Ascending aorta (tissue), 2 donors: ENCODE measurements around the gene STMND1. TPM values are rescaled to one million over a fixed set of nuclear protein-coding genes. Genes with fewer than 3 reads are reported as not detected.

Experiments used
- DNase-seq, 2 donors: peaks; one replicate each; pipeline ENCODE4 v3.0.0-alpha.2; 2019; ENCODE audit warnings: low spot score in 2 of 2
- H3K27ac ChIP-seq, 2 donors: fragments of 200-600 bp; sonication (generic); one replicate each; pipeline ENCODE4 v1.5.1; 2016 to 2017; ENCODE audit warnings: mild to moderate bottlenecking in 1 of 2
- H3K27me3 ChIP-seq: fragments of 200-600 bp; sonication (generic); one replicate; pipeline ENCODE4 v1.5.1; 2017
- H3K36me3 ChIP-seq, 2 donors: fragments of 200-600 bp; sonication (generic); one replicate each; pipeline ENCODE4 v1.5.1; 2016
- H3K4me1 ChIP-seq, 2 donors: fragments of 200-600 bp; sonication (generic); one replicate each; pipeline ENCODE4 v1.5.1; 2016 to 2017; ENCODE audit warnings: mild to moderate bottlenecking in 1 of 2
- H3K4me3 ChIP-seq, 2 donors: fragments of 200-600 bp; sonication (generic); one replicate each; pipeline ENCODE4 v1.5.1; 2016 to 2017; ENCODE audit warnings: mild to moderate bottlenecking in 1 of 2
- H3K9me3 ChIP-seq, 2 donors: fragments of 200-600 bp; sonication (generic); one replicate each; pipeline ENCODE4 v1.5.1; 2016
- CTCF ChIP-seq, 3 experiments: fragments of 200-600 bp in 2 of 3; fragments of 450-650 bp in 1 of 3; sonication (generic) in 2 of 3; IDR thresholded peaks; one replicate each; pipeline ENCODE4 v1.5.1; 2016 to 2019; ENCODE audit warnings: antibody characterized with exemption in 3 of 3, mild to moderate bottlenecking in 1 of 3, moderate library complexity in 1 of 3
- intact Hi-C: fragments of 100-400 bp; cut with DNase I; formaldehyde crosslinking; loops from one replicate; pipeline ENCODE4 v1.15.1; 2023
- total RNA-seq: library from RNA; depleted of rRNA; stranded (reverse); fragments of >200 nt; gene quantifications from one replicate; pipeline ENCODE4 v1.1.0, GENCODE V29; 2016

The STMND1 gene
- total RNA-seq, 1 donor from 2014 or later, result not detected

GRCh38 chr6:17152703-17153102 is 50.9 kb downstream of the STMND1 start:
- no peak for DNase-seq
- Histone ChIP-seq H3K9me3 (peaks cover 0 to 7% of the 10 kb centered on the region in 2 donors), H3K36me3 (no peaks in the 10 kb centered on the region), H3K27me3 (no peaks in the 10 kb centered on the region), H3K4me3 (no peak overlapping the region), H3K27ac (no peak overlapping the region), H3K4me1 (no peaks in the 10 kb centered on the region)
- TF ChIP-seq CTCF (IDR thresholded peaks at IDR 0.05), result no peak
- intact Hi-C loops, result no loop called here

GRCh38 chr6:17156112-17156921 is 54.5 kb downstream of the STMND1 start:
- DNase-seq, result peak in 1 of 2 donors; percentile 80
- TF ChIP-seq CTCF (IDR thresholded peaks at IDR 0.05), result peak; percentile 73 to 83 (median 79)
- intact Hi-C loops, result loop anchor here (1.0 to 2.0 kb wide), 2 partner anchors 428 to 648 kb away; no protein-coding TSS in a partner anchor

GRCh38 chr6:17156966-17157365 is 55.1 kb downstream of the STMND1 start:
- no peaks in the 10 kb centered on the region for H3K36me3 ChIP-seq
- no peak overlapping the region for H3K27ac ChIP-seq
- intact Hi-C loops, result loop anchor here (1.0 to 2.0 kb wide), 2 partner anchors 427 to 648 kb away; no protein-coding TSS in a partner anchor
- H3K4me1 ChIP-seq, result no peaks in the 10 kb centered on the region
- no peak overlapping the region for H3K4me3 ChIP-seq
- H3K27me3 ChIP-seq, result no peaks in the 10 kb centered on the region
- DNase-seq, result no peak
- H3K9me3 ChIP-seq, result peaks cover 0 to 7% of the 10 kb centered on the region in 2 donors
- no peak for TF ChIP-seq CTCF (IDR thresholded peaks at IDR 0.05)

More at GRCh38 chr6:17156112-17156921, 54.5 kb downstream of the STMND1 start:
- H3K36me3 ChIP-seq, result no peaks in the 10 kb centered on the region
- peaks cover 0 to 7% of the 10 kb centered on the region in 2 donors for H3K9me3 ChIP-seq
- no peaks in the 10 kb centered on the region for H3K27me3 ChIP-seq
- H3K4me1 ChIP-seq, result no peaks in the 10 kb centered on the region
- no peak overlapping the region for H3K4me3 ChIP-seq
- no peak overlapping the region for H3K27ac ChIP-seq

DNA sequence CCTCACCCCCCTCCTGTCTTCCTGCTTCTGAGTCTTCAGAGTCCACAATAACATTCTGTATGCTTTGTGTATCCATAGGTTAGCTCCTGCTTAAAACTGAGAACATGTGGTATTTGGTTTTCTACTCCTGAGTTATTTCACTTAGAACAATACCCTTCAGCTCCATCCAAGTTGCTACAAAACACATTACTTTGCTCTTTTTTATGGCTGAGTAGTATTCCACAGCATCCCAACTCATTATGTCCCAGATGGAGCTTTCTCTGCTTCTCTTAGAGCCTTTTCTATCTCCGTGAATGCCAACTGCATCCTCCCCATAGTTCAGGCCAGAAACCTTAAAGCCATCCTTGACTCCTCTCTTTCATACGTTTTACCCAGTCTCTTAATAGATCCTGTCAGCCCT is 55.8 kb downstream of the STMND1 start:
- Histone ChIP-seq H3K27ac (no peak overlapping the region), H3K9me3 (peaks cover 0 to 2% of the 10 kb centered on the region in 2 donors), H3K27me3 (no peaks in the 10 kb centered on the region), H3K4me1 (no peaks in the 10 kb centered on the region), H3K4me3 (no peak overlapping the region), H3K36me3 (no peaks in the 10 kb centered on the region)
- no peak for TF ChIP-seq CTCF (IDR thresholded peaks at IDR 0.05)
- no peak for DNase-seq
- intact Hi-C loops, result loop anchor here (2.0 kb wide), 1 partner anchor 647 kb away; no protein-coding TSS in a partner anchor

GRCh38 chr6:17159240-17159639 is 57.4 kb downstream of the STMND1 start:
- no peaks in the 10 kb centered on the region for H3K27me3 ChIP-seq
- no peak overlapping the region for H3K27ac ChIP-seq
- no peak for TF ChIP-seq CTCF (IDR thresholded peaks at IDR 0.05)
- no peaks in the 10 kb centered on the region for H3K36me3 ChIP-seq
- no peaks in the 10 kb centered on the region for H3K4me1 ChIP-seq
- intact Hi-C loops, result no loop called here
- no peaks in the 10 kb centered on the region for H3K9me3 ChIP-seq
- DNase-seq, result no peak
- H3K4me3 ChIP-seq, result no peak overlapping the region
